HS-27A (cell line): ENCODE data around the gene CLOCK.
A peak's percentile ranks its signal among the peaks of the same experiment; 100 is the strongest.

ENCODE experiments used
- DNase-seq: peaks from one replicate; pipeline ENCODE4 v3.0.0-alpha.2; 2012; ENCODE audit warnings: low read depth, missing footprints

CLOCK gene

GRCh38 chr4:55543858-55544257 is 2.9 kb downstream of the CLOCK start:
- no peak for DNase-seq

GRCh38 chr4:55540271-55540670 is 6.4 kb downstream of the CLOCK start:
- DNase-seq, result no peak

- no peak for DNase-seq
Measured at GRCh38 chr4:55539658-55540057, 7.1 kb downstream of the CLOCK start.

GRCh38 chr4:55538531-55538930 is 8.2 kb downstream of the CLOCK start:
- no peak for DNase-seq

GRCh38 chr4:55534306-55534705 is 12.4 kb downstream of the CLOCK start:
- no peak for DNase-seq

- DNase-seq, result no peak
Measured at GRCh38 chr4:55530691-55531090, 16.0 kb downstream of the CLOCK start.

GRCh38 chr4:55530167-55530566 is 16.5 kb downstream of the CLOCK start:
- no peak for DNase-seq

- no peak for DNase-seq
Measured at GRCh38 chr4:55528491-55528890, 18.2 kb downstream of the CLOCK start.

- DNase-seq, result no peak
Measured at GRCh38 chr4:55524844-55525571, 21.7 kb downstream of the CLOCK start.

- no peak for DNase-seq
Measured at GRCh38 chr4:55518442-55518841, 28.3 kb downstream of the CLOCK start.

GRCh38 chr4:55517526-55518229 is 29.0 kb downstream of the CLOCK start:
- DNase-seq, result no peak

GRCh38 chr4:55512922-55513571 is 33.7 kb downstream of the CLOCK start:
- no peak for DNase-seq

- DNase-seq, result no peak
Measured at GRCh38 chr4:55512077-55512476, 34.6 kb downstream of the CLOCK start.

GRCh38 chr4:55510685-55511084 is 36.0 kb downstream of the CLOCK start:
- no peak for DNase-seq

- DNase-seq, result no peak
Measured at GRCh38 chr4:55509266-55509665, 37.4 kb downstream of the CLOCK start.

- DNase-seq, result no peak
Measured at GRCh38 chr4:55507612-55508011, 39.1 kb downstream of the CLOCK start.

- DNase-seq, result peak; percentile 31
Measured at GRCh38 chr4:55503169-55503568, 43.5 kb downstream of the CLOCK start.

- DNase-seq, result no peak
Measured at GRCh38 chr4:55500072-55500471, 46.6 kb downstream of the CLOCK start.

- no peak for DNase-seq
Measured at GRCh38 chr4:55499495-55499894, 47.2 kb downstream of the CLOCK start.

GRCh38 chr4:55498051-55498450 is 48.7 kb downstream of the CLOCK start:
- no peak for DNase-seq

- DNase-seq, result no peak
Measured at GRCh38 chr4:55491486-55491885, 55.2 kb downstream of the CLOCK start.

GRCh38 chr4:55488716-55489115 is 58.0 kb downstream of the CLOCK start:
- DNase-seq, result no peak

GRCh38 chr4:55485821-55486220 is 60.9 kb downstream of the CLOCK start:
- DNase-seq, result no peak
